ENCODE measurements around the gene CCR9.

- TF ChIP-seq POLR2AphosphoS5 (IDR thresholded peaks at IDR 0.05): no peak
- TF ChIP-seq POLR2A (IDR thresholded peaks at IDR 0.05): no peak
- no peak for TF ChIP-seq CTCF (IDR thresholded peaks at IDR 0.05)
Measured at GRCh38 chr3:45949432-45949831, 63.1 kb downstream of the CCR9 start.

All from breast epithelium (tissue), 3 donors.